SIG-M5 (cell line): ENCODE data around the gene MSH3.
"Not testable (repeated sequence)": the region's sequence is repeated elsewhere in the genome, so short reads cannot be mapped to it uniquely, and the experiment has no call there.

Experiments used
- DNase-seq: peaks from one replicate; lab custom pipeline; 2025; lab: John Stamatoyannopoulos, UW

MSH3 gene

GRCh38 chr5:80853413-80853812 is 199.0 kb downstream of the MSH3 start:
- no peak for DNase-seq

- no peak for DNase-seq
These were observed 200.1 kb downstream of the MSH3 start for GRCh38 chr5:80854583-80854982.

DNA sequence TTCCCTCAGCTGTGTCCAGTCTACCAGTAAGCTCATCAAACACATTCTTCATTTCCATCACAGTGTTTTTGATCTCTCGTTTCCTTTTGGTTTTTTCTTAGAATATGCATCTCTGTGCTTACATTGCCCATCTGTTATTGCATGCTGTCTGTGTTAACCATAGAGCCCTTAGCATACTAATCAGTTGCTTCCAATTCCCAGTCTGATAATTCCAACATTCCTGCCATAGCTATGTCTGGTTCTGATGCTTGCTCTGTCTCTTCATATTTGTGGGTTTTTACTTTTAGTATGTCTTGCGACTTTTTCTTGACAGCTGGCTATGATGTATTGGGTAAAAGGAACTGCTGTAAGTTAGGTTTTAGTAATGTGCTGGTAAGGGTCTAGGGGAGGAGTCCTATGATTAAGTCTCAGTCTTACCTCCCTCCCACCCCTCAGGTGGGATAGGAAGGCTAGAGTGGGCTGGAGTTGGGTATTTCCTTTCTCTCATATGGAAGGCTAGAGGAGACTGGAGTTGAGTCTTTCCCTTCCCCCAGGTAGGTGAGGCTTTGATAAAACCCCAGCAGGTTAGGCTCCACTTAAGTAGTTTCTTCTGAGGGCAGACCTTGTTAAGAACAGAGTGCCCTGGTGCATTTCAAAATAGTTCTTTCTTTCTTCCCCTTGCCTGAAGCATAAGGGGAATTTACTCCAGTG is 206.6 kb downstream of the MSH3 start:
- no peak for DNase-seq

DNA sequence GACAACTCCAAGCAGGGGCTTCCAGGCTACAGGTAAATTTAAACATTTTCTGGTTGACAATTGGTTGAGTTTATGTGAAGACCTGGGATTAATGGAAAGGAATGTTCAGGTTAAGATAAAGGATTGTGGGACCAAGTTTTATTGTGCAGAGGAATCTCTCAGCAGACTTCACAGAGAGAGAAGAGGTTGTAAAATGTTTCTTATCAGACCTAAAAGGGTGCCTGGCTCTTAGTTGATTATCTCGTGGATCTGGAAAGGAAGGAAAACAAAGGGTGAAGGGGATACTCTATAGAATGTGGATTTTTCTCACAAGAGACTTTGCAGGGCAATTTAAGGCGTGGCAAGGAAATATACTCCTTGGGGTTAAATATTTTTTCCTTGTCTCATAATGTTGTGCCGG is 209.3 kb downstream of the MSH3 start:
- DNase-seq = no peak

GRCh38 chr5:80864109-80864508 is 209.7 kb downstream of the MSH3 start:
- DNase-seq = no peak

- no peak for DNase-seq
These were observed 210.4 kb downstream of the MSH3 start for GRCh38 chr5:80864706-80865435.

- DNase-seq = no peak
These were observed 211.1 kb downstream of the MSH3 start for GRCh38 chr5:80865551-80865950.

GRCh38 chr5:80866371-80866770 is 211.9 kb downstream of the MSH3 start:
- no peak for DNase-seq

GRCh38 chr5:80867233-80867632 is 212.8 kb downstream of the MSH3 start:
- DNase-seq = no peak

- no peak for DNase-seq
These were observed 216.0 kb downstream of the MSH3 start for GRCh38 chr5:80870442-80870841.

GRCh38 chr5:80871541-80871961 is 217.1 kb downstream of the MSH3 start:
- DNase-seq = no peak

GRCh38 chr5:80874162-80874561 is 219.7 kb downstream of the MSH3 start:
- no peak for DNase-seq

DNA sequence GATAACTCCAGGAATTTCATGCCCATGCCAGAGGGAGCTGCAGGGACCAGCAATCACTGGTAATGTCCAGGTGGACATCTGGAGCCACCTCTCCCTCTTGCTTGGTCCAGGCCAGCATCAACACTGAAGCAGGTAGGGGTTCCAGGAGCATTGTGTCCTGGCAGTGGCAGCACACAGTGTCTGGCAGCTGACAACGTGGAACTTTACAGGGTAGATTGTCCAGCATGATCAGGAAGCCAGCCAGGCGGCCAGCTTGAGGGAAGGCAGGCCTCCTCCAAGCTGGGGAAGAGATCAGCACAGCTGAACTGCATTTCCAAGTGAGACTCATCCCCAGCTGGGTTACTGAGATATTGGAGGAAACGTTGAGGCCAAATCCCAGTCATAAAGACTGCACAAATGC is 223.1 kb downstream of the MSH3 start:
- DNase-seq = no peak

DNA sequence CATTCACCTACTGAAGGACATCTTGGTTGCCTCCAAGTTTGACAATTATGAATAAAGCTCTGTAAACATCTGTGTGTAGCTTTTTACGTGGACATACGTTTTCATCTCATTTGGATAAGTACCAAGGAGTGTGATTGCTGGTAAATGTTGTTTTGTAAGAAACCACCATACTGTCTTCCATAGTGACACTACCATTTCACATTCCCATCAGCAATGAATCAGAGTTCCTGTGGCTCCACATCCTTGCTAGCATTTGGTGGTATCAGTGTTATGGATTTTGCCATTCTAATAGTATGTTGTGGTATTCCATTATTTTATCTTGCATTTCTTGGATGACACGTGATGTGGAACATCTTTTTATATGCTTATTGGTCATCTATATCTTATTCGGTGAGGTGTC is 227.3 kb downstream of the MSH3 start:
- no peak for DNase-seq

- DNase-seq = not testable (repeated sequence)
These were observed 228.9 kb downstream of the MSH3 start for GRCh38 chr5:80883390-80883789.

GRCh38 chr5:80884086-80884813 is 229.8 kb downstream of the MSH3 start:
- DNase-seq = no peak

GRCh38 chr5:80884929-80885328 is 230.5 kb downstream of the MSH3 start:
- no peak for DNase-seq

- no peak for DNase-seq
These were observed 231.0 kb downstream of the MSH3 start for GRCh38 chr5:80885396-80886000.

- no peak for DNase-seq
These were observed 239.6 kb downstream of the MSH3 start for GRCh38 chr5:80894083-80894482.

DNA sequence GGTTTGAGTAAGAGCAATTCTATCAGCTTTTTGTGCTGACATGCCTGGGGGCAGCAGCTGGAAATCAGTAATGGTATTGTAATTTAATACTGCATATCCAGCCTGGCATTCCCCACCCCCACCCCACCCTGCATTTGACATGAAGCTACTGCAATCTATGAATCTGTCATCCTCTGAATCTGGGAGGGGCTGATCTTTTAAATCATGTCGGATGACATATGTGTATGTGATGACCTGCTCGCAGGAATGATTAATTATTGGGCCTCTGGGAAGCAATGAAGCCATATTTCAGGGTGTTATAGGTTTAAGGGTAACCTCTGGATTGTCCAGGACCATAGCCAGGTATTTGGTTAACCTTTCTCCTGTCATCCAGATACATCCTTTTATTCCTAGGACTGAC is 241.1 kb downstream of the MSH3 start:
- no peak for DNase-seq

DNA sequence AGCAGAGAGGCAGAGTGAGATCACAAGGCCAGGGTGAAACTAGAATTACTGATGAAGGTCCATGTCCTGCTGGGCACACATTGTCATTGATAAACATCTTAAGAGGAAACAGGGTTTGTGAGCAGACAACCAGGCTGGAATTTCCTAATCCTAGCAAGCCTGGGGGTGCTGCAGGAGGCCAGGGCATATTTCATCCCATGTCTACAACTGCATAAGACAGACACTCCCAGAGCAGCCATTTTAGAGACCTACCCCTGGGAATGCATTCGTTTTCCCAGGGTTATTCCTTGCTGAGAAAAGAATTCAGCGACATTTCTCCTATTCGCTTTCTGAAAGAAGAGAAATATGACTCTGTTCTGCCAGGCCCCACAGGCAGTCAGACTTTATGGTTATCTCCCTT is 248.2 kb downstream of the MSH3 start:
- not testable (repeated sequence) for DNase-seq

DNA sequence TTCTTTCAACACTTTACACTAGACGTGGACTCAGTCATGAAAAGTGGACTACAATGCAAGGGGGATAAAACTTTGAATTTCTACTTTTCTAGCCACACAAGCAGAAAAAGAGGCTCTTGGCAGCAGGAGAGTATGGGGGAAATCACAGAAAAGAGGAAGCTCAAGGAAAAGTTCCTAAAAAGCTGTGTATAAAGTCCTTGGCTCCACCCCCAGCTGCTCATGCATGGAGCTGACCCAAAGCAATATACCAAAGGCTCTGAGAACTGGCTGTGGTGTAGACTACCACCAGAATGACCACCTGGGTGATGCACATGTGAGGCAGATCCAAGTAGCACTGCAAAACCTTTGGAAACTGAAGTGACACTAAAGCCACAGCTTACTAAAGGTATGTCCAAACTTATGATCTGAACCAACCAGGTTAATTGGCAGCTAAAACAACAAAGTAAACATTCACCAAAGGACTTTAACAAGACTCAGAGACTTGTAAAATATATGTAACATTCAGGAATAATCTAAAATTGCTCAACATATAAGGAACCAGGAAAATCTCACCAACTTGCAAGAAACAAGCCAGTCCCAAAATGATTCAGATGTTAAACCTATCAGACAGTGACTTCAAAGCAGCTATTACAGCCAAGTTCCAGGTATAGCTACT is 250.2 kb downstream of the MSH3 start:
- DNase-seq = no peak
